Gastrocnemius medialis (tissue), 4 donors: ENCODE results near the gene ADAMTS20.

Source experiments
- CTCF ChIP-seq, 5 experiments: fragments of 450-650 bp in 3 of 5; fragments of 200-600 bp in 2 of 5; sonication (generic) in 2 of 5; IDR thresholded peaks in 4 of 5; conservative IDR thresholded peaks in 1 of 5; 1 replicate in 4 of 5; 2 replicates in 1 of 5; pipeline ENCODE4 v1.5.1; 2016 to 2019; ENCODE audit warnings: antibody characterized with exemption in 5 of 5, mild to moderate bottlenecking in 3 of 5, moderate library complexity in 3 of 5
- POLR2A ChIP-seq, 2 donors: fragments of 450-650 bp; IDR thresholded peaks; one replicate each; pipeline ENCODE4 v1.6.1; 2017; ENCODE audit warnings: antibody characterized with exemption in 2 of 2, mild to moderate bottlenecking in 2 of 2, moderate library complexity in 2 of 2

GRCh38 chr12:43599066-43599465, 47.1 kb upstream of the ADAMTS20 start:
- TF ChIP-seq CTCF (IDR thresholded peaks at IDR 0.05 in 4 of 5, conservative IDR thresholded peaks at IDR 0.05 in 1 of 5) (no peak), POLR2A (IDR thresholded peaks at IDR 0.05) (no peak)
